ENCODE data around the gene HBA2.
"Not testable (repeated sequence)": the region's sequence is repeated elsewhere in the genome, so short reads cannot be mapped to it uniquely, and the experiment has no call there.

Gene HBA2

DNA sequence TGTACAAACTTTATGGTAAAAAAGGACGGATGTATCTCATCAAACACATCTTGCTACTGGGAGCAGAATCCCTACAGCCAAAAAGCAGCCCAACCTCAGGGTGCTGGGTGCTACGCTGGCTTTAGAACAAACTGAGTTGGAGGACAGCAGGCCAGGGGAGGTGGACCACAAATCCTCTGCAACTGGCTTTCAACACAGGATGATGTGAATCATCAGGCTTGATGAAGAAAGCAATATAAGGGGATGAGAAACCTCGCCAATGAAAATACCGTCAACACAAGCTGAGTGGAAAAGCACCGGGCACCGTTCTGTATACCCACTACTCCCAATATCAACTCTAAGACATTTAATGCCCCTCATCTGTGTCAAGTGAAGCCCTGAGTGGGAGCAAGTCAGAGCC, 21.8 kb downstream of the HBA2 start:
- DNase-seq (ENCODE audit: low read depth): peak; percentile 21

DNA sequence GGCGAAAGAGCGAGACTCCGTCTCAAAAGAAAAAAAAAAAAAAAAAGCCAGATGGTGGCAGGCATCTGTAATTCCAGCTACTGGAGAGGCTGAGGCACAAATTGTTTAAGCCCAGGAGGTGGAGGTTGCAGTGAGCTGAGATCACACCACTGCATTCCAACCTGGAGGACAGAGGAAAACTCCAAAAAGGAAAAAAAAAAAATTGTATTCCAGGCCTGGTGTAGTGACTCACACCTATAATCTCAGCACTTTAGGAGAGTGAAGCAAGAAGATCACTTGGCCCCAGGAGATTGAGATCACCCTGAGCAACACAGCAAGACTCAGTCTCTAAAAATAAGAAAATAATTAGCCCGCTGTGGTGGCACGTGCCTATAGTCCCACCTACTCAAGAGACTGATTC, 27.7 kb downstream of the HBA2 start:
- DNase-seq (ENCODE audit: low read depth): peak; percentile 32

DNA sequence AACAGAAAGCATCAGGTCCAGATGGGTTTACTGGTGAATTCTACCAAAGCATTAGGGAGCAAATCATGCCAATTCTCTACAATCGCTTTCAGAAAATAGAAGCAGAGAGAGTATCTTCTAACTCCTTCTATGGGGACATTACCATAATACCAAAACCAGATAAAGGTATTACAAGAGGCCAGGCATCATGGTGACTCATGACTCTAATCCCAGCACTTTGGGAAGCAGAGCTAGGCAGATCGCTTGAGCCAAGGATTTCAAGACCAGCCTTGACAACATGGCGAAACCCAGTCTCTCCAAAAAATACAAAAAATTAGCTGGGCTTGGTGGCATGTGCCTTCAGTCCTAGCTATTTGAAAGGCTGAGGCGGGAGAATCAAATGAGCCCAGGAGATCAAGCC, 30.6 kb downstream of the HBA2 start:
- DNase-seq (ENCODE audit: low read depth): no peak

DNA sequence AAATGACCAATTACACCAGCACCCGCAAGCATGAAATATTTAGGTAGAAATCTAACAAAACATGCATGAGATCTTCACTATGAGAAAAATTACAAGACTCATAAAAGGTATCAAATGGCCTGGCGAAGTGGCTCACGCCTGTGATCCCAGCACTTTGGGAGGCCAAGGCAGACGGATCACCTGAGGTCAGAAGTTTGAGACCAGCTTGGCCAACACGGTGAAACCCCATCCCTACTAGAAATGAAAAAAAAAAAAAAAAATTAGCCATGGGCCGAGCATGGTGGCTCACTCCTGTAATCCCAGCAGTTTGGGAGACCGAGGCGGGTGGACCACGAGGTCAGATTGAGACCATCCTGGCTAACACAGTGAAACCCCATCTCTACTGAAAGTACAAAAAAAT, 31.4 kb downstream of the HBA2 start:
- not testable (repeated sequence) for DNase-seq (ENCODE audit: low read depth)

DNA sequence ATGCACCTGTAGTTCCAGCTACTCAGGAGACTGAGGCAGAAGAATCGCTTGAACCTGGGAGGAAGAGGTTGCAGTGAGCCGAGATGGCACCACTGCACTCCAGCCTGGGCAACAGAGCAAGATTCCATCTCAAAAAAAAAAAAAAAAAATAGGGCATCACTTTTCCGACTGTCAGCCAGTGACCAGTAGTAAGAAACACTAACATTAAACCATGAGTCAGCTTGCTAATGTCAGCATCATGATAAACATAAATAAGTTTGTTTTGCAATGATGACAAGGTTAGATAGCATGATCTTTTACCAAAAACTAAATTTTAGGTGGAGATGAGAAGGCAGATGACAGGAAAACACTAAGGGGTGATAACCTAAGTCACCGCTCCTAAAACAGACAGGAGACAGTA, 36.7 kb downstream of the HBA2 start:
- not testable (repeated sequence) for DNase-seq (ENCODE audit: low read depth)

DNA sequence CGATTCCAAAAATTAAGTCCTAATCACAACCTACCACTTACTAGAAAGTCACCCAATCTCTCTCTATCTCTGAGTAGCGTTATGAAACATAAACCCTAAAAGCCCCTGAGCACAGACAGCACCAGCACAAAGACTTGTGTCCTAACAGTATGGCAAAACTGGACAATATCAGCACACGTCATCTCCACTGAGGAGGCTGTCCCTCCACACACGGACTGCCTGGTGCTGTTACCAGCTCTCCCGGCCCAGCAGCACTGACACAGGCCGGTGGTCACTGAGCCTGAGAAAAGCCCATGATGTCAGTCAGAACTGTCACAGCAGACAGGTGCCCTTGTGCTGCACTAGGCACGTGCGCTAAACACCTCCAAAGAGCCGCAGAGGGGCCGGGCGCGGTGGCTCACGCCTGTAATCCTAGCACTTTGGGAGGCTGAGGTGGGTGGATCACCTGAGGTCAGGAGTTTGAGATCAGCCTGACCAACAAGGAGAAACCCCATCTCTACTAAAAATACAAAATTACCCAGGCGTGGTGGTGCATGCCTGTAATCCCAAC, 39.0 kb downstream of the HBA2 start:
- not testable (repeated sequence) for DNase-seq (ENCODE audit: low read depth)

DNA sequence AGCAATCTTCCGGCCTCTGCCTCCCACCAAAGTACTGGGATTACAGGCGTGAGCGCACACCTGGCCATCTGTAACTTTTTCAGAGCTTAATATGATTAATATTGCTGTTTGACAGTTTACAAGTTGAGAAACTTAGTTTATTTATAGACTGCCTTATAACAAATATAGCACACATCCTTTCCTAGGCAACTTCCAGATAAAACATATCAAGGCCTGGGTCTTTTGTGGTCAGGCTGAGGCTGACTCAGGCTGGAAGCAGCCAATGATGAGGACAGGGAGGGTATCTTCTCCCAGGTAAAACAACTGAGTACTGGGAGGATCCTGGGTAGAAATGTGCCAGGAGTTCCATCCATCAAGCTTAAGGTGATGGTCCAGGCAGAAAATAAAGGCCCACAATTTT, 40.3 kb downstream of the HBA2 start:
- DNase-seq (ENCODE audit: low read depth): no peak

DNA sequence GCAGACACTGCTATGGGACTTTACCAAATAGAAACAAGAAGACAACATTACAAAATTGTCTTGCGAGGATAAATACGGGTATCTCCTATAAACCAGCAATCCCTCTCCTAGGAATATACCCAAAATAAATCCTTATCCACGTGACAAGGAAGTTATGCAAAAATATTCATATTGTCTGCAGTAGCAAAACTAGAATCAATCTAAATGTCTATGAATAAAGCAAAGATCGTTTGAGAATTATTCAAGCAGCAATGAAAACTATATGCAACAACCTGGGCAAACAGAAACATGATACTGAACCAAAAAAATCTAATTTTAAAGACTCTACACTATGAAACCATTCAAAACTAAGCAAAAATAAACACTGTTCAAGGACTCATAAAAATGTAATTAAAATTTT, 47.3 kb downstream of the HBA2 start:
- no peak for DNase-seq (ENCODE audit: low read depth)
